Upper lobe of left lung (tissue), 6 donors: ENCODE data around the gene CRYBA2. TPM values are rescaled to one million over a fixed set of nuclear protein-coding genes. Genes with fewer than 3 reads are reported as not detected.
A peak's percentile ranks its signal among the peaks of the same experiment; 100 is the strongest.

ENCODE experiments used
- ATAC-seq, 2 donors: fragments of 200-7000 bp; cut with Tn5 transposase; one replicate each; pipeline ENCODE4 v1.9.1; 2022; ENCODE audit warnings: mild to moderate bottlenecking in 2 of 2, moderate library complexity in 2 of 2; ENCODE audit not compliant: low FRiP score in 2 of 2
- DNase-seq, 2 donors: peaks; one replicate each; pipeline ENCODE4 v3.0.0-alpha.2; 2019 to 2020
- H3K27ac ChIP-seq, 4 donors: fragments of 200-600 bp; sonication (generic); one replicate each; pipeline ENCODE4 v1.5.1; 2016 to 2019
- H3K27me3 ChIP-seq, 4 donors: fragments of 200-600 bp; sonication (generic); one replicate each; pipeline ENCODE4 v1.5.1; 2017 to 2019
- H3K36me3 ChIP-seq, 4 donors: fragments of 200-600 bp; sonication (generic); one replicate each; pipeline ENCODE4 v1.5.1; 2016 to 2019
- H3K4me1 ChIP-seq, 4 donors: fragments of 200-600 bp; sonication (generic); one replicate each; pipeline ENCODE4 v1.5.1; 2018 to 2019
- H3K4me3 ChIP-seq, 4 donors: fragments of 200-600 bp; sonication (generic); one replicate each; pipeline ENCODE4 v1.5.1; 2017 to 2019; ENCODE audit warnings: mild to moderate bottlenecking in 2 of 4, moderate library complexity in 1 of 4
- H3K9me3 ChIP-seq, 4 donors: fragments of 200-600 bp; sonication (generic); one replicate each; pipeline ENCODE4 v1.5.1; 2018 to 2019
- EP300 ChIP-seq, 4 donors: sonication (generic); formaldehyde crosslinking; IDR thresholded peaks; one replicate each; pipeline ENCODE4 v1.5.1; 2017; ENCODE audit warnings: antibody characterized with exemption in 4 of 4, control low read depth in 2 of 4
- POLR2A ChIP-seq, 4 donors: fragments of 450-650 bp; IDR thresholded peaks; one replicate each; pipeline ENCODE4 v1.5.1; 2016 to 2017; ENCODE audit warnings: antibody characterized with exemption in 4 of 4, mild to moderate bottlenecking in 2 of 4
- POLR2AphosphoS5 ChIP-seq, 2 donors: sonication (generic); formaldehyde crosslinking; IDR thresholded peaks; one replicate each; pipeline ENCODE4 v1.5.1; 2017; ENCODE audit warnings: antibody characterized with exemption in 2 of 2
- WGBS, 2 donors: methylation state at CpG; one replicate each; pipeline ENCODE4 v1.1.5; 2017 to 2018; 5-methylcytosine and 5-hydroxymethylcytosine counted together
- total RNA-seq, 6 donors: library from RNA; depleted of rRNA in 4 of 6; stranded (reverse); fragments of >200 nt in 4 of 6; gene quantifications; one replicate each; pipeline versions ENCODE4 v1.1.0 to v1.2.1, GENCODE V29; 2016 to 2021
- TF ChIP-seq, protein P1 (sequence below), 6 experiments: fragments of 450-650 bp in 4 of 6; fragments of 200-600 bp in 2 of 6; sonication (generic) in 2 of 6; IDR thresholded peaks; one replicate each; pipeline ENCODE4 v1.5.1; 2016 to 2019; ENCODE audit warnings: antibody characterized with exemption in 6 of 6
- donor health status: DM: no; HTN: no; CAD: no; lungs with moderate emphysema.
- donor health status: DM: no; HTN: yes; CAD: no; lungs with severe emphysema.

Gene CRYBA2
- total RNA-seq, 6 donors from 2014 or later, result not detected

DNA sequence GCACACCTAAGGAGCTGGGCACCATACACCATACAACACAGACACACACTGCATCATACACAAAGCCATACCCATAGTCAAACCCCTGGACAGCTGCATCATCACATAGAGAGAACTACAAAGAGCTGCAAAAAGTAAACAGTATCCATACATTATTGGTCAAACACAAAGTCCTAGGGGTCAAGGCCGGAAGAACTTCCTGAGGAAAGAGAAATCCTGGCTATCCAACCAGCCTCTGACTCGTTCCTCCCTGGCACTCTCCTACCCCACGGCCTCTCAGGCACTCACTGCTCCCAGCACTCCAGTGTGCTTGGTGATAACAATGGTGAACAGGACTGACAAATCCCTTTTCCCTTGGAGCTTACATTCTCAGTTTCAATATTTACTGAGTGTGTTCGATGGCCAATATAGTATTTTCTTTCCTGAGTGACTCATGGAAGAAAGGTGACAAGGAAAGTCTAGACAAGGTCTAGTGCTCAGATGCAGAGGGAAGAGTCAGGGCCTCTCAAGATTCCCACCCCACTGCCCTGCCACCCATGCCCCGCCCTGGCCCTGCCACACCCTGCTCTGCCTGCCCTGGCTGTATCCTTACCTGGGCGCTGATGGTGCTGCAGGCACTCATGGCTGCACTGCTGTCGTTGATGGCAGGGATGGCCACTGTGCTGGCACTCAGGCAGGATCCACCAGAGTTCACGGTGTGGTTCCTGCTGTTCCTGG lies 44.7 kb upstream of the CRYBA2 start:
- 53 to 60% methylated on average over 4 to 8 of the region's 8 CpGs for WGBS, 2 donors
- no peak for DNase-seq

DNA sequence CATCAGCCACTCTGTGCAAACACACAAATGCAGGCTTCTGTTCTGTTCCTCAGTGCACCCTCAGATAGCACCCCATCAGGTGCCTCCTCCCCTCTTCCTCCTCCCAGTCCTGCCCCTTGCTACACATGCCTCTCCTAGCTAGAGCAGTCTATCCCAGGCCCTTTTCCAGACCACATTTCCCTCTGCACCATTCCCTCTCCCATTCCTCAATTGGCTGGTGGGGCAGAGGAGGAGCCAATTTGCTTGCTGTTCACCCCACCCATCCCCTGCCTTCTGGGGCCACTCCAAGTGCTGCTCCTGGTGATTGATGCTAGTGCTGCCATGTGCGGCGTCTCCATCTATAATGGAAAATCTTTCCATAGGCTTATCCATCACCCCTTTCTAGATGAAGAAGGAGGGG lies 42.7 kb upstream of the CRYBA2 start:
- H3K9me3 ChIP-seq, result no peaks in the 10 kb centered on the region
- ATAC-seq (no peak), DNase-seq (no peak)
- no peak overlapping the region for H3K27ac ChIP-seq
- WGBS, 2 donors, result 65 to 82% methylated on average over 2 of the region's 2 CpGs
- H3K4me3 ChIP-seq, result no peak overlapping the region
- H3K36me3 ChIP-seq, result no peaks in the 10 kb centered on the region
- peaks cover 0 to 5% (median 0%) of the 10 kb centered on the region in 4 donors for H3K27me3 ChIP-seq
- TF ChIP-seq POLR2AphosphoS5 (IDR thresholded peaks at IDR 0.05) (no peak), POLR2A (IDR thresholded peaks at IDR 0.05) (no peak), EP300 (IDR thresholded peaks at IDR 0.05) (no peak)
- TF ChIP-seq, protein P1, sequence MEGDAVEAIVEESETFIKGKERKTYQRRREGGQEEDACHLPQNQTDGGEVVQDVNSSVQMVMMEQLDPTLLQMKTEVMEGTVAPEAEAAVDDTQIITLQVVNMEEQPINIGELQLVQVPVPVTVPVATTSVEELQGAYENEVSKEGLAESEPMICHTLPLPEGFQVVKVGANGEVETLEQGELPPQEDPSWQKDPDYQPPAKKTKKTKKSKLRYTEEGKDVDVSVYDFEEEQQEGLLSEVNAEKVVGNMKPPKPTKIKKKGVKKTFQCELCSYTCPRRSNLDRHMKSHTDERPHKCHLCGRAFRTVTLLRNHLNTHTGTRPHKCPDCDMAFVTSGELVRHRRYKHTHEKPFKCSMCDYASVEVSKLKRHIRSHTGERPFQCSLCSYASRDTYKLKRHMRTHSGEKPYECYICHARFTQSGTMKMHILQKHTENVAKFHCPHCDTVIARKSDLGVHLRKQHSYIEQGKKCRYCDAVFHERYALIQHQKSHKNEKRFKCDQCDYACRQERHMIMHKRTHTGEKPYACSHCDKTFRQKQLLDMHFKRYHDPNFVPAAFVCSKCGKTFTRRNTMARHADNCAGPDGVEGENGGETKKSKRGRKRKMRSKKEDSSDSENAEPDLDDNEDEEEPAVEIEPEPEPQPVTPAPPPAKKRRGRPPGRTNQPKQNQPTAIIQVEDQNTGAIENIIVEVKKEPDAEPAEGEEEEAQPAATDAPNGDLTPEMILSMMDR (IDR thresholded peaks at IDR 0.05), result no peak
- H3K4me1 ChIP-seq, result no peaks in the 10 kb centered on the region

More for the DNA sequence above, 44.7 kb upstream of the CRYBA2 start:
- no peak overlapping the region for H3K27ac ChIP-seq
- H3K4me1 ChIP-seq, result no peaks in the 10 kb centered on the region
- no peaks in the 10 kb centered on the region for H3K9me3 ChIP-seq
- H3K27me3 ChIP-seq, result peaks cover 0 to 7% (median 0%) of the 10 kb centered on the region in 4 donors
- no peaks in the 10 kb centered on the region for H3K36me3 ChIP-seq
- H3K4me3 ChIP-seq, result no peak overlapping the region
- ATAC-seq, result peak in 1 of 2 donors; percentile 36
- TF ChIP-seq, protein P1 (IDR thresholded peaks at IDR 0.05), result no peak
- TF ChIP-seq EP300 (IDR thresholded peaks at IDR 0.05) (no peak), POLR2AphosphoS5 (IDR thresholded peaks at IDR 0.05) (no peak), POLR2A (IDR thresholded peaks at IDR 0.05) (no peak)

DNA sequence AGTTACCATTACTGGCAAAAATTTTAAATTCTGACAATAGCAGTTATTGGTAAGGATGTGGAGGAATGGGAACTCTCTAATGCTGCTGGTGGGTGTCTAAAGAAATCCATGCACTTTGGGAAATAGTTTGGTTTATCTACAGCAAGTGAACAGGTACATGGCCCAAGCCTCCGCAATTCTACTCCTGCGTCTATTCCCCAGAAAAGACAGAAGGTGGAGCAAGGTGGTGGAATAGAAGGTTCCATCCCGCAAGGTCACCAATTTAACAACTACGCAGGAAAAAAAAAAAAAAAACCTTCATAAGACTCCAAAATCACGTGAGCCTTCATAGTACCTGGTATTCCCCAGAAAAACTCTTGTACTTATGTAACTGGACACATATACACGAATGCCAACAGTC lies 41.6 kb upstream of the CRYBA2 start:
- Histone ChIP-seq H3K4me3 (no peak overlapping the region), H3K27me3 (no peaks in the 10 kb centered on the region), H3K27ac (no peak overlapping the region), H3K4me1 (no peaks in the 10 kb centered on the region), H3K9me3 (no peaks in the 10 kb centered on the region), H3K36me3 (no peaks in the 10 kb centered on the region)
- 58 to 61% methylated on average over 6 of the region's 6 CpGs for WGBS, 2 donors
- no peak for TF ChIP-seq POLR2A (IDR thresholded peaks at IDR 0.05)
- TF ChIP-seq, protein P1 (IDR thresholded peaks at IDR 0.05), result no peak
- no peak for TF ChIP-seq EP300 (IDR thresholded peaks at IDR 0.05)
- no peak for TF ChIP-seq POLR2AphosphoS5 (IDR thresholded peaks at IDR 0.05)
- DNase-seq, result no peak
- no peak for ATAC-seq

DNA sequence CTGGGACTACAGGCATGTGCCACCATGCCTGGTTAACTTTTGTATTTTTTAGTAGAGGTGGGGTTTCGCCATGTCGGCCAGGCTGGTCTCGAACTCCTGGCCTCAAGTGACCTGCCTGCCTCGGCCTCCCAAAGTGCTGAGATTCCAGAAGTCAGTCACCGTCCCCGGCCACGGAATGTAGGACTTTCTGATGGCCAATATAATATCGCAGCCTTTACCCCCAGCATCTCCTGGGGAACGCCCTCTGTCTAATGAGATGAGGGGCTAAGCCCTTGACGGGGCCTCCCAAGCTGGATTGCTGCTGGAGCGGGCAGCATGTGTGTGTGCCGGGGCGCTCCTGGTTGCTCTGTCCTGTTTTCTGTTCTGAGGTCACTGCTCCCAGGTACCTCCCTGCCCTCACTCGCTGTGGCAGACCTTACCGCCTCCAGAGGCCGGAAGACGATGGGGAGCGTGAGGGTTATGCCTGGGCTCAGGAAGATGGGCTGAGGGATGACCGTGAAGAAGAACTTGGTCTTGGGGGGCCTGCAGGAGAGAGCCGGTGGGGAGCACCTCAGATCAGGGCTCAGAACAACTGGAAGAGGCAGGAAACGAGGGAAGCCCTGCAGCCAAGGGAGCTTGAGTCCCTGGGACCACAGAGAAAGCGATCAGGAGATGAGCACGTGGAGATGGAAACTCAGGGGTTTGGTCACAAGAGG lies 39.0 kb upstream of the CRYBA2 start:
- Histone ChIP-seq H3K4me1 (no peaks in the 10 kb centered on the region), H3K27ac (no peak overlapping the region), H3K36me3 (no peaks in the 10 kb centered on the region), H3K27me3 (no peaks in the 10 kb centered on the region), H3K9me3 (no peaks in the 10 kb centered on the region), H3K4me3 (no peak overlapping the region)
- DNase-seq (no peak), ATAC-seq (no peak)
- 82 to 84% methylated on average over 23 of the region's 23 CpGs for WGBS, 2 donors
- TF ChIP-seq EP300 (IDR thresholded peaks at IDR 0.05) (no peak), POLR2AphosphoS5 (IDR thresholded peaks at IDR 0.05) (no peak), POLR2A (IDR thresholded peaks at IDR 0.05) (no peak)
- TF ChIP-seq, protein P1 (IDR thresholded peaks at IDR 0.05), result no peak
